ENCODE results near the gene SLC30A1.

GRCh38 chr1:211534545-211535291 lies 44.2 kb downstream of the SLC30A1 start:
- TF ChIP-seq CTCF (IDR thresholded peaks at IDR 0.05) (no peak), POLR2A (IDR thresholded peaks at IDR 0.05) (no peak)

All from uterus (tissue), 2 donors.